ENCODE results near the gene NPTX1.
"Not testable (repeated sequence)": the region's sequence is repeated elsewhere in the genome, so short reads cannot be mapped to it uniquely, and the experiment has no call there.

Gene NPTX1

GRCh38 chr17:80512233-80512632 is 35.8 kb upstream of the NPTX1 start:
- Histone ChIP-seq H3K9ac (ENCODE audit: low read depth, low read length) (no peak overlapping the region), H3K27me3 (ENCODE audit: control insufficient read depth, insufficient read depth, low read length) (peaks cover 5% of the 10 kb centered on the region), H3K36me3 (ENCODE audit: insufficient read depth, low read length) (no peaks in the 10 kb centered on the region), H3K4me1 (ENCODE audit: control insufficient read depth, insufficient read depth, low read length) (peaks cover 21% of the 10 kb centered on the region), H3K4me2 (ENCODE audit: low read length) (no peak overlapping the region), H3K4me3 (ENCODE audit: low read length) (no peak overlapping the region), H3K9me3 (replicated peaks; ENCODE audit: low read length) (no peaks in the 10 kb centered on the region)

GRCh38 chr17:80511222-80512180 is 35.1 kb upstream of the NPTX1 start:
- no peaks in the 10 kb centered on the region for H3K36me3 ChIP-seq (ENCODE audit: insufficient read depth, low read length)
- peaks cover under 1% of the 10 kb centered on the region for H3K27me3 ChIP-seq (ENCODE audit: control insufficient read depth, insufficient read depth, low read length)
- H3K4me2 ChIP-seq (ENCODE audit: low read length): no peak overlapping the region
- no peak overlapping the region for H3K9ac ChIP-seq (ENCODE audit: low read depth, low read length)
- no peaks in the 10 kb centered on the region for H3K9me3 ChIP-seq (replicated peaks; ENCODE audit: low read length)
- no peak overlapping the region for H3K4me3 ChIP-seq (ENCODE audit: low read length)
- H3K4me1 ChIP-seq (ENCODE audit: control insufficient read depth, insufficient read depth, low read length): peaks cover 21% of the 10 kb centered on the region

GRCh38 chr17:80510772-80511171 is 34.4 kb upstream of the NPTX1 start:
- Histone ChIP-seq H3K36me3 (ENCODE audit: insufficient read depth, low read length) (no peaks in the 10 kb centered on the region), H3K4me1 (ENCODE audit: control insufficient read depth, insufficient read depth, low read length) (peaks cover 21% of the 10 kb centered on the region), H3K4me2 (ENCODE audit: low read length) (no peak overlapping the region), H3K9ac (ENCODE audit: low read depth, low read length) (no peak overlapping the region), H3K9me3 (replicated peaks; ENCODE audit: low read length) (no peaks in the 10 kb centered on the region), H3K4me3 (ENCODE audit: low read length) (no peak overlapping the region), H3K27me3 (ENCODE audit: control insufficient read depth, insufficient read depth, low read length) (no peaks in the 10 kb centered on the region)

GRCh38 chr17:80510132-80510531 is 33.7 kb upstream of the NPTX1 start:
- no peaks in the 10 kb centered on the region for H3K9me3 ChIP-seq (replicated peaks; ENCODE audit: low read length)
- H3K27me3 ChIP-seq (ENCODE audit: control insufficient read depth, insufficient read depth, low read length): no peaks in the 10 kb centered on the region
- peaks cover 26% of the 10 kb centered on the region for H3K4me1 ChIP-seq (ENCODE audit: control insufficient read depth, insufficient read depth, low read length)
- H3K9ac ChIP-seq (ENCODE audit: low read depth, low read length): no peak overlapping the region
- no peaks in the 10 kb centered on the region for H3K36me3 ChIP-seq (ENCODE audit: insufficient read depth, low read length)
- H3K4me3 ChIP-seq (ENCODE audit: low read length): no peak overlapping the region
- no peak overlapping the region for H3K4me2 ChIP-seq (ENCODE audit: low read length)

- no peaks in the 10 kb centered on the region for H3K9me3 ChIP-seq (replicated peaks; ENCODE audit: low read length)
- no peaks in the 10 kb centered on the region for H3K27me3 ChIP-seq (ENCODE audit: control insufficient read depth, insufficient read depth, low read length)
- no peak overlapping the region for H3K9ac ChIP-seq (ENCODE audit: low read depth, low read length)
- H3K4me2 ChIP-seq (ENCODE audit: low read length): no peak overlapping the region
- peaks cover 34% of the 10 kb centered on the region for H3K4me1 ChIP-seq (ENCODE audit: control insufficient read depth, insufficient read depth, low read length)
- H3K36me3 ChIP-seq (ENCODE audit: insufficient read depth, low read length): no peaks in the 10 kb centered on the region
- no peak overlapping the region for H3K4me3 ChIP-seq (ENCODE audit: low read length)
Observed at GRCh38 chr17:80509311-80509710, 32.9 kb upstream of the NPTX1 start.

- H3K9ac ChIP-seq (ENCODE audit: low read depth, low read length): no peak overlapping the region
- H3K36me3 ChIP-seq (ENCODE audit: insufficient read depth, low read length): no peaks in the 10 kb centered on the region
- no peaks in the 10 kb centered on the region for H3K27me3 ChIP-seq (ENCODE audit: control insufficient read depth, insufficient read depth, low read length)
- H3K9me3 ChIP-seq (replicated peaks; ENCODE audit: low read length): no peaks in the 10 kb centered on the region
- H3K4me2 ChIP-seq (ENCODE audit: low read length): no peak overlapping the region
- H3K4me1 ChIP-seq (ENCODE audit: control insufficient read depth, insufficient read depth, low read length): peaks cover 27% of the 10 kb centered on the region
- no peak overlapping the region for H3K4me3 ChIP-seq (ENCODE audit: low read length)
Observed at GRCh38 chr17:80507965-80508364, 31.6 kb upstream of the NPTX1 start.

- not testable (repeated sequence) for H3K27me3 ChIP-seq (ENCODE audit: control insufficient read depth, insufficient read depth, low read length)
Observed at GRCh38 chr17:80507177-80507576, 30.8 kb upstream of the NPTX1 start.

GRCh38 chr17:80504686-80505413 is 28.4 kb upstream of the NPTX1 start:
- peaks cover 34% of the 10 kb centered on the region for H3K4me1 ChIP-seq (ENCODE audit: control insufficient read depth, insufficient read depth, low read length)
- peak overlapping the region; percentile 73 for H3K9ac ChIP-seq (ENCODE audit: low read depth, low read length)
- peak overlapping the region; percentile 28 for H3K4me3 ChIP-seq (ENCODE audit: low read length)
- no peaks in the 10 kb centered on the region for H3K9me3 ChIP-seq (replicated peaks; ENCODE audit: low read length)
- no peaks in the 10 kb centered on the region for H3K27me3 ChIP-seq (ENCODE audit: control insufficient read depth, insufficient read depth, low read length)
- peak overlapping the region; percentile 68 for H3K4me2 ChIP-seq (ENCODE audit: low read length)
- no peaks in the 10 kb centered on the region for H3K36me3 ChIP-seq (ENCODE audit: insufficient read depth, low read length)

More at GRCh38 chr17:80507177-80507576, 30.8 kb upstream of the NPTX1 start:
- not testable (repeated sequence) for H3K36me3 ChIP-seq (ENCODE audit: insufficient read depth, low read length); H3K9me3 ChIP-seq (replicated peaks; ENCODE audit: low read length); H3K4me2 ChIP-seq (ENCODE audit: low read length); H3K4me3 ChIP-seq (ENCODE audit: low read length); H3K9ac ChIP-seq (ENCODE audit: low read depth, low read length)
- peaks cover 26% of the 10 kb centered on the region for H3K4me1 ChIP-seq (ENCODE audit: control insufficient read depth, insufficient read depth, low read length)

- Histone ChIP-seq H3K27me3 (ENCODE audit: control insufficient read depth, insufficient read depth, low read length) (no peaks in the 10 kb centered on the region), H3K9me3 (replicated peaks; ENCODE audit: low read length) (no peaks in the 10 kb centered on the region), H3K9ac (ENCODE audit: low read depth, low read length) (no peak overlapping the region)
Observed at GRCh38 chr17:80503921-80504320, 27.5 kb upstream of the NPTX1 start.

GRCh38 chr17:80503031-80503430 is 26.6 kb upstream of the NPTX1 start:
- Histone ChIP-seq H3K9ac (ENCODE audit: low read depth, low read length) (no peak overlapping the region), H3K4me3 (ENCODE audit: low read length) (no peak overlapping the region), H3K27me3 (ENCODE audit: control insufficient read depth, insufficient read depth, low read length) (no peaks in the 10 kb centered on the region), H3K9me3 (replicated peaks; ENCODE audit: low read length) (no peaks in the 10 kb centered on the region), H3K4me2 (ENCODE audit: low read length) (no peak overlapping the region), H3K4me1 (ENCODE audit: control insufficient read depth, insufficient read depth, low read length) (peaks cover 34% of the 10 kb centered on the region), H3K36me3 (ENCODE audit: insufficient read depth, low read length) (no peaks in the 10 kb centered on the region)

More at GRCh38 chr17:80503921-80504320, 27.5 kb upstream of the NPTX1 start:
- Histone ChIP-seq H3K4me3 (ENCODE audit: low read length) (no peak overlapping the region), H3K36me3 (ENCODE audit: insufficient read depth, low read length) (no peaks in the 10 kb centered on the region), H3K4me1 (ENCODE audit: control insufficient read depth, insufficient read depth, low read length) (peaks cover 34% of the 10 kb centered on the region), H3K4me2 (ENCODE audit: low read length) (no peak overlapping the region)

GRCh38 chr17:80502578-80502877 is 26.1 kb upstream of the NPTX1 start:
- Histone ChIP-seq H3K4me3 (ENCODE audit: low read length) (no peak overlapping the region), H3K4me2 (ENCODE audit: low read length) (peak overlapping the region; percentile 22), H3K9ac (ENCODE audit: low read depth, low read length) (peak overlapping the region; percentile 38), H3K4me1 (ENCODE audit: control insufficient read depth, insufficient read depth, low read length) (peaks cover 34% of the 10 kb centered on the region), H3K27me3 (ENCODE audit: control insufficient read depth, insufficient read depth, low read length) (no peaks in the 10 kb centered on the region), H3K36me3 (ENCODE audit: insufficient read depth, low read length) (no peaks in the 10 kb centered on the region), H3K9me3 (replicated peaks; ENCODE audit: low read length) (no peaks in the 10 kb centered on the region)
